ENCODE data around the gene OXA1L.
"Not testable (repeated sequence)": the region's sequence is repeated elsewhere in the genome, so short reads cannot be mapped to it uniquely, and the experiment has no call there.

DNA sequence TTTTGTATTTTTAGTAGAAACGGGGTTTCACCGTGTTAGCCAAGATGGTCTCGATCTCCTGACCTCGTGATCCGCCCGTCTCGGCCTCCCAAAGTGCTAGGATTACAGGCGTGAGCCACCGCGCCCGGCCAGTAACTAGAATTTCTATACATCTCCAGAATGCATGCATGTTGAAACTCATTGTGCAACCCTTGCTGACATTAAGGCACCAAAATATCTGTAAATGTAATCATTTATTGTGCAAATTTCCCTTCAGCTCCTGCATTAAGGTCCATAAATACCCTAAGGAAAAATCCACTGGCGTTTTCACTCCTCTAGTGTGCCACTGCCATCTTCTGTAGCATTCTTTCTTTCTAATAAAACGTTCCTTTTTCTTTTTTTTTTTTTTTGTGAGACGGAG, 30.1 kb upstream of the OXA1L start:
- TF ChIP-seq, protein P1, sequence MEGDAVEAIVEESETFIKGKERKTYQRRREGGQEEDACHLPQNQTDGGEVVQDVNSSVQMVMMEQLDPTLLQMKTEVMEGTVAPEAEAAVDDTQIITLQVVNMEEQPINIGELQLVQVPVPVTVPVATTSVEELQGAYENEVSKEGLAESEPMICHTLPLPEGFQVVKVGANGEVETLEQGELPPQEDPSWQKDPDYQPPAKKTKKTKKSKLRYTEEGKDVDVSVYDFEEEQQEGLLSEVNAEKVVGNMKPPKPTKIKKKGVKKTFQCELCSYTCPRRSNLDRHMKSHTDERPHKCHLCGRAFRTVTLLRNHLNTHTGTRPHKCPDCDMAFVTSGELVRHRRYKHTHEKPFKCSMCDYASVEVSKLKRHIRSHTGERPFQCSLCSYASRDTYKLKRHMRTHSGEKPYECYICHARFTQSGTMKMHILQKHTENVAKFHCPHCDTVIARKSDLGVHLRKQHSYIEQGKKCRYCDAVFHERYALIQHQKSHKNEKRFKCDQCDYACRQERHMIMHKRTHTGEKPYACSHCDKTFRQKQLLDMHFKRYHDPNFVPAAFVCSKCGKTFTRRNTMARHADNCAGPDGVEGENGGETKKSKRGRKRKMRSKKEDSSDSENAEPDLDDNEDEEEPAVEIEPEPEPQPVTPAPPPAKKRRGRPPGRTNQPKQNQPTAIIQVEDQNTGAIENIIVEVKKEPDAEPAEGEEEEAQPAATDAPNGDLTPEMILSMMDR (IDR thresholded peaks at IDR 0.05; ENCODE audit: insufficient read depth, low read depth, low read length), result not testable (repeated sequence)
- not testable (repeated sequence) for TF ChIP-seq EZH2 (IDR thresholded peaks at IDR 0.05; ENCODE audit: insufficient read depth, low read length)
